Medulla oblongata (tissue), 1 donor: ENCODE measurements around the gene MS4A4A.

Experiments used
- DNase-seq: peaks from one replicate; pipeline ENCODE4 v3.0.0-alpha.2; 2015; ENCODE audit errors: extremely low spot score

The MS4A4A gene

GRCh38 chr11:60347084-60347797 is 66.8 kb downstream of the MS4A4A start:
- no peak for DNase-seq

DNA sequence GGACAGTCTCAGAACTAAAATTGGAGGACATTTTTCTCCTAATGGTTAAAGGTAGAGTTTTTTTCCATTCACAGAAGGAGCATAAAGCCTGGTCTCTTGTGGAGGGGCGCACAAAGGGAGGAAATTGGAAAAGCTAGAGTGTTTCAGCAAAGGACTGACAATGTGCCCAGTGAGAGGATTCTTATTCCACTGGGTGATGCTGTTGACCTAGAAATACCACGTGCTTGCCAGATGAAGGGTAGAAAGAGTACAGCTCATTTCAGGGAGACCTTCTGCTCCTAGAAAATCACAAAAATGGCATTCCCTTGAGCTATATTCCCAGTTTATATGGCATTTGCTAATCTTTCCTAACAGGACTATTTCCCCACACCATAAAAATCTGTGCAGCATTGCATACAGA is 67.7 kb downstream of the MS4A4A start:
- no peak for DNase-seq

DNA sequence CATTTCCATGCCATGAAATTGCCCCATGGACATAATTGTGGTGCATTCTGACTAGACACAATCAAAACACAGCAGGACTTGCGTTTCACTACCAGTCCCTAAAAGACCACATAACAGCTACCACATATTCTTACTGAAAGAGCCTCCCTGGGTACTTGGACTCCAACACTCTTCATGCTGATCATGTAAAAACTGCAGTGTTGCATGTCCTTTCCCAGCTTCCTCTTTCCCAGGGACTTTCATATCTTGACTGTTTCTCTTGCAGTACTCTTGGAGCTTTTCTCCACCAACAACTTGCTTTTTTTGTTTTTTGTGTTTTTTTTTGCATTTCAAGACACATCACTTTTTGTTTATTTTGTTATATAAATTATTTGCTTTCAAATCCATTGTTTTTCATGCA is 69.5 kb downstream of the MS4A4A start:
- DNase-seq = peak; percentile 61

DNA sequence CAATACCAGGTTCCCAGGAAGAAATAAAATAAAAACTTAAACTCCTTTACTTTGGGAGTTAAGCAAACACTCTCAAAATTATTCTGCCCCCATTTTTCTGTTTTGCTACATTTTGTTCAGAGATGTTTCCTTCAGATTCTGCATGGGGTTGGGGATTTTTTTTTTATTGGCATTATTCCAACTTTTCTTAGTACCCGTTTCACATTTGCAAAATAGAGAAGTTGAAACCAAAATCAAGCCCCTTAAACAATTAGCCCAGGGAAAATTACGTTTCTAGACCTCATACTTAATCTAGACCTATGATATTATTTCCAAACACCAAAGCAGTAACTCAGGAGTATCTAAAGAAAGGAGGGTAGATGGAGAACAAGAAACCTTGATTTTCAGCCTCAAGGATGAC is 77.3 kb downstream of the MS4A4A start:
- no peak for DNase-seq
